ENCODE data around the gene RERG.

RERG gene

GRCh38 chr12:15181017-15181683 is 40.1 kb downstream of the RERG start:
- no peak for DNase-seq (ENCODE audit: low read depth)
- H3K4me3 ChIP-seq (ENCODE audit: low read length), result no peak overlapping the region
- no peak for TF ChIP-seq CTCF (conservative IDR thresholded peaks at IDR 0.05; ENCODE audit: low read length)

GRCh38 chr12:15180325-15180724 is 40.9 kb downstream of the RERG start:
- no peak for TF ChIP-seq CTCF (conservative IDR thresholded peaks at IDR 0.05; ENCODE audit: low read length)
- H3K4me3 ChIP-seq (ENCODE audit: low read length), result no peak overlapping the region
- DNase-seq (ENCODE audit: low read depth), result no peak

GRCh38 chr12:15179672-15180071 is 41.5 kb downstream of the RERG start:
- TF ChIP-seq CTCF (conservative IDR thresholded peaks at IDR 0.05; ENCODE audit: low read length), result no peak
- no peak for DNase-seq (ENCODE audit: low read depth)
- H3K4me3 ChIP-seq (ENCODE audit: low read length), result no peak overlapping the region

- H3K4me3 ChIP-seq (ENCODE audit: low read length), result no peak overlapping the region
- TF ChIP-seq CTCF (conservative IDR thresholded peaks at IDR 0.05; ENCODE audit: low read length), result no peak
- DNase-seq (ENCODE audit: low read depth), result no peak
These were observed 48.1 kb downstream of the RERG start for GRCh38 chr12:15173142-15173541.

GRCh38 chr12:15172060-15172822 is 49.0 kb downstream of the RERG start:
- no peak for DNase-seq (ENCODE audit: low read depth)
- H3K4me3 ChIP-seq (ENCODE audit: low read length), result no peak overlapping the region
- no peak for TF ChIP-seq CTCF (conservative IDR thresholded peaks at IDR 0.05; ENCODE audit: low read length)

GRCh38 chr12:15171012-15171655 is 50.1 kb downstream of the RERG start:
- no peak for TF ChIP-seq CTCF (conservative IDR thresholded peaks at IDR 0.05; ENCODE audit: low read length)
- H3K4me3 ChIP-seq (ENCODE audit: low read length), result no peak overlapping the region
- DNase-seq (ENCODE audit: low read depth), result no peak
